Osteoblast (primary cell): Measurements from ENCODE around the gene CTNNA2. TPM values are rescaled to one million over a fixed set of nuclear protein-coding genes. Genes with fewer than 3 reads are reported as not detected.

Experiments
- DNase-seq: peaks from one replicate; pipeline ENCODE4 v3.0.0; 2011; ENCODE audit warnings: low spot score, mixed read lengths; ENCODE audit not compliant: insufficient read length; ENCODE audit errors: missing footprints
- H2AFZ ChIP-seq: 2 replicates; pipeline ENCODE4 v1.6.0; 2011; ENCODE audit warnings: mild to moderate bottlenecking, low read length
- H3K27ac ChIP-seq: 2 replicates; pipeline ENCODE4 v1.5.1; 2011; ENCODE audit warnings: mild to moderate bottlenecking, low read depth, low read length, moderate library complexity
- H3K27me3 ChIP-seq: 2 replicates; pipeline ENCODE4 v1.6.0; 2012; ENCODE audit warnings: mild to moderate bottlenecking, control low read depth, inconsistent platforms, low read length, moderate library complexity; ENCODE audit not compliant: insufficient read depth
- H3K36me3 ChIP-seq: 2 replicates; pipeline ENCODE4 v1.5.1; 2011; ENCODE audit warnings: mild to moderate bottlenecking, low read length, control low read depth, moderate library complexity; ENCODE audit not compliant: insufficient read depth
- H3K4me1 ChIP-seq: 2 replicates; pipeline ENCODE4 v1.5.1; 2011; ENCODE audit warnings: mild to moderate bottlenecking, low read length, control low read depth, moderate library complexity; ENCODE audit not compliant: insufficient read depth
- H3K4me2 ChIP-seq: 2 replicates; pipeline ENCODE4 v1.6.0; 2011; ENCODE audit warnings: mild to moderate bottlenecking, low read length; ENCODE audit not compliant: insufficient read depth
- H3K4me3 ChIP-seq: fragments of 200-600 bp; sonication (generic); 3 replicates; pipeline ENCODE4 v1.5.1; 2012; ENCODE audit warnings: mild to moderate bottlenecking, low read length, inconsistent platforms; ENCODE audit not compliant: insufficient read depth
- H3K79me2 ChIP-seq: 2 replicates; pipeline ENCODE4 v1.6.0; 2012; ENCODE audit warnings: mild to moderate bottlenecking, low read length, control low read depth, inconsistent platforms; ENCODE audit not compliant: insufficient read depth
- H3K9me3 ChIP-seq: 2 replicates; pipeline ENCODE4 v1.5.1; 2011; ENCODE audit warnings: low read depth, low read length, control low read depth
- H4K20me1 ChIP-seq: 2 replicates; pipeline ENCODE4 v1.6.0; 2012; ENCODE audit warnings: mild to moderate bottlenecking, low read length, control low read depth; ENCODE audit not compliant: insufficient read depth
- CTCF ChIP-seq: IDR thresholded peaks from 2 replicates; pipeline ENCODE4 v1.5.1; 2011; ENCODE audit warnings: mild to moderate bottlenecking, low read depth, low read length, moderate library complexity; ENCODE audit errors: extremely low read depth
- total RNA-seq: library from RNA; depleted of rRNA; stranded (reverse); fragments of >200 nt; gene quantifications from 2 replicates; pipeline ENCODE4 v1.2.3, GENCODE V29; 2012

CTNNA2 gene
- total RNA-seq, 1 donor, result not detected

- Histone ChIP-seq H2AFZ (no peak overlapping the region), H3K9me3 (no peaks in the 10 kb centered on the region), H3K79me2 (no peaks in the 10 kb centered on the region), H3K4me2 (no peak overlapping the region), H4K20me1 (no peaks in the 10 kb centered on the region), H3K36me3 (no peaks in the 10 kb centered on the region), H3K27ac (no peak overlapping the region), H3K4me3 (no peak overlapping the region), H3K4me1 (no peaks in the 10 kb centered on the region), H3K27me3 (no peaks in the 10 kb centered on the region)
- TF ChIP-seq CTCF, result no peak
- no peak for DNase-seq
These were observed 692.6 kb downstream of the CTNNA2 start for GRCh38 chr2:80205498-80205897.

- no peaks in the 10 kb centered on the region for H3K4me1 ChIP-seq
- H3K27me3 ChIP-seq, result no peaks in the 10 kb centered on the region
- no peaks in the 10 kb centered on the region for H3K79me2 ChIP-seq
- no peaks in the 10 kb centered on the region for H4K20me1 ChIP-seq
- no peak for DNase-seq
- H3K27ac ChIP-seq, result no peak overlapping the region
- no peak for TF ChIP-seq CTCF
- no peak overlapping the region for H3K4me3 ChIP-seq
- H3K9me3 ChIP-seq, result no peaks in the 10 kb centered on the region
- H3K36me3 ChIP-seq, result no peaks in the 10 kb centered on the region
- H3K4me2 ChIP-seq, result no peak overlapping the region
- H2AFZ ChIP-seq, result no peak overlapping the region
These were observed 696.6 kb downstream of the CTNNA2 start for GRCh38 chr2:80209458-80209857.

- Histone ChIP-seq H2AFZ (no peak overlapping the region), H3K79me2 (no peaks in the 10 kb centered on the region), H3K36me3 (no peaks in the 10 kb centered on the region), H3K27me3 (no peaks in the 10 kb centered on the region), H3K9me3 (no peaks in the 10 kb centered on the region), H3K4me1 (no peaks in the 10 kb centered on the region), H3K27ac (no peak overlapping the region), H3K4me2 (no peak overlapping the region), H3K4me3 (no peak overlapping the region), H4K20me1 (no peaks in the 10 kb centered on the region)
- TF ChIP-seq CTCF, result no peak
- DNase-seq, result no peak
These were observed 704.6 kb downstream of the CTNNA2 start for GRCh38 chr2:80217446-80217845.

GRCh38 chr2:80222644-80223043 lies 709.8 kb downstream of the CTNNA2 start:
- H3K27me3 ChIP-seq, result no peaks in the 10 kb centered on the region
- no peak overlapping the region for H3K27ac ChIP-seq
- no peaks in the 10 kb centered on the region for H4K20me1 ChIP-seq
- H3K36me3 ChIP-seq, result no peaks in the 10 kb centered on the region
- H3K4me3 ChIP-seq, result no peak overlapping the region
- no peak overlapping the region for H3K4me2 ChIP-seq
- H2AFZ ChIP-seq, result no peak overlapping the region
- H3K79me2 ChIP-seq, result no peaks in the 10 kb centered on the region
- peaks cover 2% of the 10 kb centered on the region for H3K9me3 ChIP-seq
- no peaks in the 10 kb centered on the region for H3K4me1 ChIP-seq
- TF ChIP-seq CTCF, result no peak
- no peak for DNase-seq
